ENCODE data around the gene PIGU. TPM values are rescaled to one million over a fixed set of nuclear protein-coding genes. Genes with fewer than 3 reads are reported as not detected.

The PIGU gene
- total and polyA plus RNA-seq, 2 donors (not counting 3 experiments of a cell fraction or from before 2014, with no cell fraction given) = 20.3 to 81.8 TPM

GRCh38 chr20:34622821-34623451 lies 54.0 kb downstream of the PIGU start:
- CTCF ChIA-PET = no interaction called here
- no peaks in the 10 kb centered on the region for H3K27me3 ChIP-seq (ENCODE audit: control insufficient read depth in 2 of 2, insufficient read depth in 2 of 2, low read length in 2 of 2)
- no peak overlapping the region for H3K27ac ChIP-seq (ENCODE audit: insufficient read depth, low read depth, low read length)
- H3K79me2 ChIP-seq (ENCODE audit: control insufficient read depth, insufficient read depth, low read length) = no peaks in the 10 kb centered on the region
- peaks cover 3% of the 10 kb centered on the region for H3K4me1 ChIP-seq (ENCODE audit: control insufficient read depth, extremely low read depth, insufficient read depth, low read length)
- POLR2A ChIA-PET = no interaction called here
- dilution Hi-C loops (cut with MboI; ENCODE audit: extremely low pct_ligation_motif_present, low sequenced_read_pairs) = no loop called here
- no peaks in the 10 kb centered on the region for H3K9me1 ChIP-seq (replicated peaks; ENCODE audit: control insufficient read depth, extremely low read depth, insufficient read depth, low read length)
- no peak overlapping the region for H2AFZ ChIP-seq (ENCODE audit: low read depth, low read length)
- intact Hi-C loops (cut with micrococcal nuclease) = no loop called here
- no peak overlapping the region for H3K4me3 ChIP-seq (replicated peaks in 1 of 3; ENCODE audit: insufficient read depth in 1 of 3, low read depth in 1 of 3, low read length in 3 of 3)
- H4K20me1 ChIP-seq (replicated peaks; ENCODE audit: control insufficient read depth, extremely low read depth, insufficient read depth, low read length) = no peaks in the 10 kb centered on the region
- no TSS peak for BruUV-seq (replicated peaks)
- peaks cover 0 to 2% of the 10 kb centered on the region in 2 experiments for H3K36me3 ChIP-seq (ENCODE audit: control insufficient read depth in 2 of 2, extremely low read depth in 1 of 2, insufficient read depth in 2 of 2, low read length in 2 of 2)
- no peak for FAIRE-seq
- TF ChIP-seq POLR2AphosphoS5 (IDR thresholded peaks at IDR 0.05; ENCODE audit: insufficient read depth, low read depth, low read length) = no peak
- no peak for TF ChIP-seq GATA2 (IDR thresholded peaks at IDR 0.05; ENCODE audit: insufficient read depth, insufficient read length, low read depth, low read length)
- no peak for TF ChIP-seq MYC (IDR thresholded peaks at IDR 0.05; ENCODE audit: low read depth, low read length)
- TF ChIP-seq POLR2A (IDR thresholded peaks at IDR 0.05; ENCODE audit: low read depth, low read length) = no peak
- no peak for TF ChIP-seq MAX (IDR thresholded peaks at IDR 0.05; ENCODE audit: insufficient read depth, insufficient read length)
- TF ChIP-seq FOS (IDR thresholded peaks at IDR 0.05; ENCODE audit: borderline replicate concordance, insufficient read depth, low read length) = no peak
- no peak for TF ChIP-seq JUN (IDR thresholded peaks at IDR 0.05; ENCODE audit: borderline replicate concordance, insufficient read depth, insufficient read length, low read depth)
- no peak for TF ChIP-seq CTCF (IDR thresholded peaks at IDR 0.05; ENCODE audit: extremely low read depth in 1 of 2, insufficient read depth in 1 of 2, low read depth in 1 of 2, low read length in 2 of 2)
- TF ChIP-seq EZH2 (IDR thresholded peaks at IDR 0.05; ENCODE audit: borderline replicate concordance, low read depth, low read length, severe bottlenecking) = no peak
- H3K4me2 ChIP-seq (ENCODE audit: insufficient read depth, low read length) = no peak overlapping the region
- DNase-seq (ENCODE audit: low read depth, low spot score) = no peak
- H3K9ac ChIP-seq (replicated peaks; ENCODE audit: extremely low read depth, insufficient read depth, low read length) = no peak overlapping the region
- no peaks in the 10 kb centered on the region for H3K9me3 ChIP-seq (replicated peaks; ENCODE audit: control insufficient read depth, insufficient read depth, low read length)

Measured in endothelial cell of umbilical vein (primary cell).